Naive B cell (primary cell): ENCODE data around the gene PMM2. TPM values are rescaled to one million over a fixed set of nuclear protein-coding genes. Genes with fewer than 3 reads are reported as not detected.
A peak's percentile ranks its signal among the peaks of the same experiment; 100 is the strongest.
"Not testable (repeated sequence)": the region's sequence is repeated elsewhere in the genome, so short reads cannot be mapped to it uniquely, and the experiment has no call there.

Experiments used
- ATAC-seq, 2 donors: fragments of 150-1000 bp; cut with Tn5 transposase; 2 replicates each; pipeline ENCODE4 v1.10.0; 2021; ENCODE audit warnings: low read depth in 2 of 2, mild to moderate bottlenecking in 2 of 2, moderate library complexity in 2 of 2
- DNase-seq: peaks from one replicate; pipeline ENCODE4 v3.0.0; 2022
- H3K27ac Mint-ChIP-seq, 6 donors: one replicate each; pipeline ENCODE4 v1.8.0; 2020 to 2022; ENCODE audit warnings: mild to moderate bottlenecking in 6 of 6, mixed read lengths in 6 of 6, moderate library complexity in 5 of 6, inconsistent platforms in 2 of 6
- H3K27me3 Mint-ChIP-seq, 3 donors: one replicate each; pipeline ENCODE4 v1.8.0; 2021 to 2022; ENCODE audit warnings: mixed read lengths in 3 of 3, mild to moderate bottlenecking in 1 of 3
- H3K36me3 Mint-ChIP-seq, 2 donors: one replicate each; pipeline ENCODE4 v1.8.0; 2020 to 2022; ENCODE audit warnings: mixed read lengths in 2 of 2, inconsistent platforms in 1 of 2, mild to moderate bottlenecking in 1 of 2
- H3K4me1 Mint-ChIP-seq, 3 donors: one replicate each; pipeline ENCODE4 v1.8.0; 2020 to 2022; ENCODE audit warnings: mixed read lengths in 3 of 3, inconsistent platforms in 1 of 3, mild to moderate bottlenecking in 1 of 3, moderate library complexity in 1 of 3
- H3K4me3 Mint-ChIP-seq, 8 donors: one replicate each; pipeline ENCODE4 v1.8.0; 2020 to 2022; ENCODE audit warnings: mild to moderate bottlenecking in 8 of 8, mixed read lengths in 8 of 8, moderate library complexity in 8 of 8, inconsistent platforms in 2 of 8
- H3K9me3 Mint-ChIP-seq, 7 donors: one replicate each; pipeline ENCODE4 v1.8.0; 2020 to 2022; ENCODE audit warnings: mixed read lengths in 7 of 7, mild to moderate bottlenecking in 5 of 7, inconsistent platforms in 2 of 7, moderate library complexity in 1 of 7
- polyA plus RNA-seq, 6 donors: library from polyadenylated mRNA; unstranded; fragments of 300-500 nt; fragmentation: Illumina TruSeq; gene quantifications; one replicate each; pipeline ENCODE4 v1.2.3, GENCODE V29; 2021; ENCODE audit warnings: low read depth in 6 of 6

PMM2 gene
- polyA plus RNA-seq = 10 to 100 TPM; 19.8 to 33.0 (median 25.1) TPM

DNA sequence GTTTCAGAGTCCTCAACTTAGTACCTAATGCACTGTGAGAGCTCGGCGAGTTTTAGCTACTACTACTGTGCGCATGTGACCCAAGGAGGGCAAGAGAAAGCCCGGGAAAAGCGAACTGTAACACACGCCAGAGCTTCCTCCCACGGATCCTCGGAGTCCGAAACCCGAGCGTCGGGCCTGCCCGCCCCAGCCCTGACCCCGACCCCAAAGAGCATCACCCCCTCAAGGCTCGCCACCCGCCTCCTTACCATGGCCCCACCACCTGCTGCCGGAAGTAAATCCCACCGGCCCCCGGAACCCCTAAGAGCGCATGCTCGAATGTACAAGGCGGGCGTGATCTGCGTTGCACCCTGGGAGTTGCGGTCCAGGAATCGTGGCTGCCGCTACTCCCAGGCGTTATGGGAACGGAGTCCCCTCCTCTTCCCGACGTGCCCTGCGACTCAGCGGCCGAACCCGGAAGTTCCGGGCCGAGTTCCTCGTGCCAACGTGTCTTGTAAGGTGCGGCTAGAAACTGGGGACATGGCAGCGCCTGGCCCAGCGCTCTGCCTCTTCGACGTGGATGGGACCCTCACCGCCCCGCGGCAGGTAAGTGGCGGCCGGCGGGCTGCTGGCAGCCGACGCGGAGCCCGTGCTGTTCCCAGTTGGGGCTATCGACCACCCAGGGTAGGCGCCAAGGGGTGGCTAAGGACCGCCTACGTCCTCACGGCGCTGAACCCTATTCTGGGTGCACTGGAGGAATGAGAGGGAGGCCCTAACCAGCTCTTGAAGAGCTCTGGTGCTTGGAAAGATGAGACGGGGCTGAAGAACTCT is at the start of gene PMM2, which contains the start of gene TMEM186:
PMM2 (plus strand) TSS at position 476 of the 810 bp plus-strand sequence; CDS start at position 520, 44 bp downstream.
TMEM186 (minus strand) TSS at position 276 of the 810 bp plus-strand sequence; CDS start at position 251, 25 bp downstream.
- H3K4me1 Mint-ChIP-seq = peaks cover 25 to 61% (median 27%) of the 10 kb centered on the region in 3 donors
- no peaks in the 10 kb centered on the region for H3K36me3 Mint-ChIP-seq
- peak; percentile 95 to 96 for ATAC-seq
- DNase-seq = peak; percentile 95
- no peaks in the 10 kb centered on the region for H3K9me3 Mint-ChIP-seq
- H3K27ac Mint-ChIP-seq = peak within 1 kb of the TSS; percentile 91 to 98 (median 96)
- peak within 1 kb of the TSS; percentile 93 to 99 (median 98) for H3K4me3 Mint-ChIP-seq
- H3K27me3 Mint-ChIP-seq = no peaks in the 10 kb centered on the region

DNA sequence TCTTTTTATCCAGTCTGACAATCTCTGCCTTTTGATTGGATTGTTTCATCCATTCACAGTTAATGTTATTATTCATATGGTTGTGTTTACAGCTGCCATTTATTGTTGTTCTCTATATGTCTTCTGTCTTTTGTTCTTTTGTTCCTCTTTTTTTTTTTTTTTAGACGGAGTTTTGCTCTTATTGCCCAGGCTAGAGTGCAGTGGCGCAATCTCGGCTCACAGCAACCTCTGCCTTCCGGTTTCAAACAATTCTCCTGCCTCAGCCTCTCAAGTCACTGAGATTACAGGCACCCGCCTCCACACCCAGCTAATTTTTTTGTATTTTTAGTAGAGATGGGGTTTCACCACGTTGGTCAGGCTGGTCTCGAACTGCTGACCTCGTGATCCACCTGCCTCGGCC is 48.7 kb upstream of the PMM2 start:
- not testable (repeated sequence) for H3K9me3 Mint-ChIP-seq, H3K36me3 Mint-ChIP-seq, ATAC-seq, H3K4me1 Mint-ChIP-seq, H3K27me3 Mint-ChIP-seq, H3K4me3 Mint-ChIP-seq, DNase-seq
- H3K27ac Mint-ChIP-seq = peak overlapping the region in 1 of 6 donors; percentile 72

DNA sequence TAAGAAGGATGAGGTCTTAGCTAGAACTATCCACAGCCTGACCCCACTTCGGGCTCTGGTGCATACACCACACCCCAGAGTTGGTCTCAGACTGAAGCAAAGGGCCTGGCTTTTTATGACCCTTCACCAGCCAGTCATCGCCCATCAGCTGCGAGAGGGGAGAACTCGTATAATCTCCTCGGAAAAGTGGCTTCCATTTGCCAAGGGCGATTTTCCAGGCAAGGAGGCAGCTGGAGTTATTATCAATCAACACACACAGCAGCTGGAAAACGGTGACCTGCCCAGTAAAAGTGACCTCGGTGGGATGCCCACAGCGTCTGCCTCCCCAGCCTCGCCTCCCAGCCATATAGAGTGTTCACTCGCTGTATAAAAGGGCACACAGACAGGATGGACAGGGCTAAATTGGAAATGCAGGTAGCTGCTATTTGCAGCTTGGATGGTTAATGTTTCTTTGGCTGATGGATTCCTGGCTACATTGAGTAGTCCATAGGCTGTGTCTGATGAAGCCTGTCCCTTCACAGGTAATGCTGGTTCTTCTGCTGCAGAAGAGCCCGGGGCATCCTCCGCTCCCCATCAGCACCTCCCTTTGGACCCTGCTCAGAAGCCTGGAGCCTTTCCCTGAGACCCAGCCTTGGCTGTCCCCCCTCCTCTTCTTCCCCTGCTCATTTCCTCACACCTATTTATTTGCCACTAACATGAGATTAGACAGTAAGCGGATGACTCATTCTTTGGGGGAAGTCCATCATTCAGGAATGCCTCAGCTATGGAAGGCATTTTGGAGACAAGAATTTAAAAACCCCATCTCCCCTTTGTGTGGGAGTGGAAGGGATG is 45.9 kb upstream of the PMM2 start:
- H3K27ac Mint-ChIP-seq = peak overlapping the region in 1 of 6 donors; percentile 51
- ATAC-seq (no peak), DNase-seq (no peak)
- H3K36me3 Mint-ChIP-seq = peaks cover 0 to 3% of the 10 kb centered on the region in 2 donors
- H3K4me1 Mint-ChIP-seq = no peaks in the 10 kb centered on the region
- H3K9me3 Mint-ChIP-seq = no peaks in the 10 kb centered on the region
- H3K4me3 Mint-ChIP-seq = no peak overlapping the region
- H3K27me3 Mint-ChIP-seq = no peaks in the 10 kb centered on the region

DNA sequence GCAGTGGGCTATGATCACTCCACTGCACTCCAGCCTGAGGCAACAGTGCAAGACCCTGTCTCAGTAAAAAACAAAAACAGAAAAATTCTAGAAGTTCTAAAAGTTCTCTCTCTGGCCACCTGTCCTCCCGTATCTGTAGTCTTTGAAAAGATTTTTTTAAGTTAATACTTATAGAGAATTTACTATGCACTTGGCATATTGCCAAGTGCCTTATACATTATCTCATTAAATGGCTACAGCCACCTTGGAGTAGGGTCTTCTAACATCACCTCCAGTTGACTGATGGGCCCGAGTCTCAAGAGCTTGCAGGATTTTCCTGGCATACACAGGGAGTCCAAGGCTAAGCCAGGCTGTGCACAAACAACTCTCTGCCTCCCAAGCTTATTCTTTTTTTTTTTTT is 44.9 kb upstream of the PMM2 start:
- Mint-ChIP-seq H3K36me3 (peaks cover under 1 to 3% of the 10 kb centered on the region in 2 donors), H3K27me3 (no peaks in the 10 kb centered on the region)
- no peak for ATAC-seq

DNA sequence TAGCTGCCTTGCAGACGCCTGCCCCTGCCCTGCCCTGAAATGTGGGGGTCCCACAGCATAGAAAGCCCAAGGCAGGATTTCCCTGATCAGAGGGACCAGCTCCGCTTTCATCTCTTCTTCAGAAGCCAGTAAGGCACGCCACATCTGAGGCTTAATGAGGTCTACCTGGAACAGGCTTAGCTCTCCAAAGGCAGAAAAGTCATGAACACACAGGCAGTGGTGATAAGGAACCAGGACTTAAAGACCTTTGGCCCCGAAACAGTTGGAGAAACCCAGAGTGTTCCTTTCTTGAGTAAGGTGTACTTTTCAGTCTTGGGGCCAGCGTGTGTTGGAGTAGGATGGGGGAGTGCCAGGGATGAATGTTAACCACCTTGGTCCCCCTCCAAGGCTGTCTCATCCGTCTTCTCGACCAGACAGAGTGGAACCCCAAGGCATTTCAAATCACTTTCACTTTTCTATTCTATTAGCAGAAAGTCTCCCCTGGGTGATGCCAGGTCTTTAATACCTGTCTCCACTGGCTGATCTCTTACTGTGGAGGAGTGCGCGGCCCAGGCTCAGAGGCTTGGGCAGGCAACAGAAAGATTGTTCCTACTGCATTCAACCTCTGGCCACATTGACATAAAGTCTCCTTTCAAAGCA is 44.1 kb upstream of the PMM2 start:
- peaks cover 3 to 9% of the 10 kb centered on the region in 2 donors for H3K36me3 Mint-ChIP-seq
- ATAC-seq = no peak
- no peaks in the 10 kb centered on the region for H3K27me3 Mint-ChIP-seq
- no peak for DNase-seq
- H3K4me3 Mint-ChIP-seq = no peak overlapping the region
- no peak overlapping the region for H3K27ac Mint-ChIP-seq
- H3K9me3 Mint-ChIP-seq = no peaks in the 10 kb centered on the region
- no peaks in the 10 kb centered on the region for H3K4me1 Mint-ChIP-seq

More for the DNA sequence above, 44.9 kb upstream of the PMM2 start:
- DNase-seq = no peak
- Mint-ChIP-seq H3K27ac (no peak overlapping the region), H3K4me1 (no peaks in the 10 kb centered on the region), H3K4me3 (no peak overlapping the region), H3K9me3 (no peaks in the 10 kb centered on the region)

DNA sequence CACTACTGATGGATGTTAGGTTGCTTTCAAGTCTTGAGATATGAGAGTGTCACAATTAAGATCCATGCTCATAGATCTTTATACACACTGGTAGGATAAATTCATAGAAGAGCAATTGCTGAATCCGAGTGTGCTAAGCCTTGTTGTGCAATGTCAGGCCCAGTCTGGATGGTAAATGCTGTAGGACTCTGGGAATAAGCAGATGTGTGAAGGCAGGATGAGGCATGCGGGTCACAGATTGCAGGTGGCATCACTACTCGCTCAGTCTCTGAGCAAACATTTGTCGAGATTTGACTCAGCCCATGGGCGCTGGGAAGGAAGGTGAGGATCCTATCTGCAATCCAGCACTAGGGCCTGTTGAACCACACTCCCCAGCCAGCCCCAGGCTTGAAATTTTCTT is 40.9 kb upstream of the PMM2 start:
- H3K4me1 Mint-ChIP-seq = no peaks in the 10 kb centered on the region
- no peaks in the 10 kb centered on the region for H3K27me3 Mint-ChIP-seq
- no peak for ATAC-seq
- no peaks in the 10 kb centered on the region for H3K9me3 Mint-ChIP-seq
- no peak for DNase-seq
- H3K27ac Mint-ChIP-seq = no peak overlapping the region
- H3K36me3 Mint-ChIP-seq = peaks cover 3 to 19% of the 10 kb centered on the region in 2 donors
- no peak overlapping the region for H3K4me3 Mint-ChIP-seq

DNA sequence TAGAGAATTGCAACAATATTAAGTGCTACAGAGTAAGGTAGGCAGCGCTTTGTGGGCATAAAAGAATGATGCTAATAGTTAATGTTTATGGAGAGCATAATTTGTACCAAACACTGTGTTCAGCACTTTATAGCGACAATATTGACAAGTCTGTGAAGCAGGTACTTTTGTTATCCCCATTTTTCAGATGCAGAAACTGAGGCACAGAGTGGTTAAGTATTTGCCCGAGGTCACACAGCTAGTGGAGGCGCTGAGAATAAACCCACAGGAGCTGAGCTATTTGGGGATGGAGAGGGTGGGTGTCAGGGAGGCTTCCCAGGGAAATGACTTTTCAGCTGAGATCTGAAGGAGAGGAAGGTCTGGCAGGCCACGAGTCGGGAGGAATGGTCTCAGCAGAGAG is 39.6 kb upstream of the PMM2 start:
- Mint-ChIP-seq H3K27ac (no peak overlapping the region), H3K9me3 (no peaks in the 10 kb centered on the region), H3K27me3 (no peaks in the 10 kb centered on the region), H3K4me3 (no peak overlapping the region), H3K4me1 (no peaks in the 10 kb centered on the region), H3K36me3 (peaks cover 3 to 23% of the 10 kb centered on the region in 2 donors)
- no peak for DNase-seq
- ATAC-seq = no peak

DNA sequence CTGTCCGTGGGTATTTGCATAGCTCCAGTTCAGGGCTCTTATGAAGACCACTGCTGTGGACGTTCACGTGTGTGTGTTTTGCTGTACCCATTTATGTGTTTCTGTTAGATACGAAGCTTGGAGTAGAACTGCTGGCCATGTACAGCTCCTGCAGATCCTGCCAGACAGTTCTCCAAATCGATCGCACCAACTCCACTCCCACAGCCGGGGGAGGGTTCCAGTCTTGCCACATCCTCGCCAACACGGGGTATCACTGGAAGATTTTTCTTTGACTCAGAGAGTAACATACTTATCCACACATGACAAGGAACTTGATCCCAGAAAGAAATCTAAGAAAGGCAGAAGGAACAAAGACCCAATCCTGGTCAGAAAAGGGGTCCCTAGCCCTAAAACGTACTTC is 37.6 kb upstream of the PMM2 start:
- Mint-ChIP-seq H3K4me3 (no peak overlapping the region), H3K36me3 (peaks cover 3 to 23% of the 10 kb centered on the region in 2 donors), H3K9me3 (no peaks in the 10 kb centered on the region), H3K4me1 (no peaks in the 10 kb centered on the region), H3K27ac (no peak overlapping the region), H3K27me3 (no peaks in the 10 kb centered on the region)
- ATAC-seq = no peak
- no peak for DNase-seq

DNA sequence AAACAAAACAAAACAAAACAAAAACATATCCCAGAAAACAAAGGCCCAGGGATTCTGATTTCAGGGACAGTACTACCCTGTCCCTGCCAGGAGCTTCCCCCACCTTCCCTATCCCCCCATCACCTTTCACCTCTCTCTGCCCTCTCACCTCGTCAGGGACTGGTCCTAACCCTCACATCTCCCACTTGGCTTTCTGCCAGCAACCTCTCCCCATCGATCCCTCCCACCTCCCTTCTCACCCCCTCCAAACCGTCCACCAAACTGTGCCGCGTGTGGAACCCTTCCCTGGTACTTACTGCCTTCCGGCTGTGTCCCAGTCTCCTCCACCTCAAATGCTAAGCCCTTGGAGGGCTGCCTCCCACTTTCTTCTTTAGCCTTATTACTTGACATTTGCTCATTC is 36.6 kb upstream of the PMM2 start:
- Mint-ChIP-seq H3K27ac (no peak overlapping the region), H3K9me3 (no peaks in the 10 kb centered on the region), H3K36me3 (peaks cover 3 to 23% of the 10 kb centered on the region in 2 donors), H3K4me3 (no peak overlapping the region), H3K27me3 (no peaks in the 10 kb centered on the region), H3K4me1 (no peaks in the 10 kb centered on the region)
- ATAC-seq (no peak), DNase-seq (no peak)

DNA sequence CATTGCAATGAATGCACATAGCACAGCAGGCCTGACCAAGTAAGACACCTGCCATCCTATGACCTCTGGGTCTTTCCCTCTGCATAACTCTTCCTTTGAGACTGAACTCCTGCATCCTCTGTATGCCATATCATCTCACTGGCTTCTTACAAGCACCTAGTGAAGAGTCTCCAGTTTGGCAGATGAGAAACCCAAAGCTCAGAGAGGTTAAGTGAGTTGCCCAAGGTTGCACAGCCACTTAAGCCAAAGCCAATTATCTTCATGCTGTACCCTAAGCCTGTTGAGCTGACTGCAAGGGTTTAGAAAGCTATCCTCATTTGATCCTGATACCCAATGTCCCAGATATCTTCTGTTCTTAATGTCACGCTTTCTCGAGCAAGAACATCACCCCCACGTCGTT is 35.4 kb upstream of the PMM2 start:
- no peaks in the 10 kb centered on the region for H3K27me3 Mint-ChIP-seq
- H3K4me1 Mint-ChIP-seq = no peaks in the 10 kb centered on the region
- ATAC-seq = no peak
- H3K4me3 Mint-ChIP-seq = no peak overlapping the region
- no peaks in the 10 kb centered on the region for H3K9me3 Mint-ChIP-seq
- no peak for DNase-seq
- peaks cover 0 to 23% of the 10 kb centered on the region in 2 donors for H3K36me3 Mint-ChIP-seq
- peak overlapping the region in 2 of 6 donors; percentile 12 to 87 for H3K27ac Mint-ChIP-seq

DNA sequence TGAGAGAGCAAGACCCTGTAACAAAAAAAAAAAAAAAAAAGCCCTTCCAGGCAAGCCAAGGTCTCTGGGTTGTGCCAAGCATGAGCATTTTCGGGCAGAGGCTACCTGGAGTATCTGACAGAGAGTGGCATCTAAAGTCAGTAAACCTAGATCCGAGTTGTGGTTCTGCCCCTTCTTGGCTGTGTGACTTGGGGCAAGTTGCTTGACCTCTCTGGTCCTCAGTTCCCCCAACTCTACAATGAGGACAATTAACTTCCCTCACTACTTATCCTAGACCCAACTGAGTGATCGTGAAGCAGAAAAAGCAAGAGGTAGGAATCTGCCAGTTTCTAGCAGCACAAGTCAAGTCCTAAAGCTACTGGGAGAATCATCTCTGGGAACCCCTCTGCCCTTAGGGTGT is 34.6 kb upstream of the PMM2 start:
- Mint-ChIP-seq H3K36me3 (peaks cover 3 to 19% of the 10 kb centered on the region in 2 donors), H3K9me3 (no peaks in the 10 kb centered on the region), H3K4me3 (peak overlapping the region in 1 of 8 donors; percentile 30), H3K27ac (peak overlapping the region in 1 of 6 donors; percentile 33), H3K27me3 (no peaks in the 10 kb centered on the region), H3K4me1 (no peaks in the 10 kb centered on the region)
- ATAC-seq (no peak), DNase-seq (no peak)

DNA sequence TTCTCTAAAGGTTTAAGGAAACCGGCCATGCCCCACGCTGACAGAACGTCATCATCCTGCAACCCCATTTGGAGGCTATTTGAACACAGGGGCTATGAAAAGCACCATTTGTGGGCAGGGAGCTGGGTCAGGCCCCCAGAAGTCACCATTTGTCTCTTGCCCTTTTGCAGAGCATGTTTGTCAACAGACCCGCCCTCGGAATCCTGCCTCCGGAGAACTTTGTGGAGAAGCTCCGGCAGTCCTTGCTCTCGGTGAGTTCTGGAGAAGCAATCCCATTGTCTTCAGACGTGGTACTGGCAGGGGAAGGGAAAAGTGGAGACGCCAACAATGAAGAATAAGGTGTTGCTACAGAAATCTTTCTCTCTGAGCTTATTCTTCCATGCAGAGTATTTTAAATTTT is 33.7 kb upstream of the PMM2 start:
- H3K4me3 Mint-ChIP-seq = no peak overlapping the region
- H3K36me3 Mint-ChIP-seq = peaks cover 12 to 14% of the 10 kb centered on the region in 2 donors
- no peaks in the 10 kb centered on the region for H3K9me3 Mint-ChIP-seq
- no peaks in the 10 kb centered on the region for H3K27me3 Mint-ChIP-seq
- no peak overlapping the region for H3K27ac Mint-ChIP-seq
- ATAC-seq (no peak), DNase-seq (no peak)
- H3K4me1 Mint-ChIP-seq = no peaks in the 10 kb centered on the region

DNA sequence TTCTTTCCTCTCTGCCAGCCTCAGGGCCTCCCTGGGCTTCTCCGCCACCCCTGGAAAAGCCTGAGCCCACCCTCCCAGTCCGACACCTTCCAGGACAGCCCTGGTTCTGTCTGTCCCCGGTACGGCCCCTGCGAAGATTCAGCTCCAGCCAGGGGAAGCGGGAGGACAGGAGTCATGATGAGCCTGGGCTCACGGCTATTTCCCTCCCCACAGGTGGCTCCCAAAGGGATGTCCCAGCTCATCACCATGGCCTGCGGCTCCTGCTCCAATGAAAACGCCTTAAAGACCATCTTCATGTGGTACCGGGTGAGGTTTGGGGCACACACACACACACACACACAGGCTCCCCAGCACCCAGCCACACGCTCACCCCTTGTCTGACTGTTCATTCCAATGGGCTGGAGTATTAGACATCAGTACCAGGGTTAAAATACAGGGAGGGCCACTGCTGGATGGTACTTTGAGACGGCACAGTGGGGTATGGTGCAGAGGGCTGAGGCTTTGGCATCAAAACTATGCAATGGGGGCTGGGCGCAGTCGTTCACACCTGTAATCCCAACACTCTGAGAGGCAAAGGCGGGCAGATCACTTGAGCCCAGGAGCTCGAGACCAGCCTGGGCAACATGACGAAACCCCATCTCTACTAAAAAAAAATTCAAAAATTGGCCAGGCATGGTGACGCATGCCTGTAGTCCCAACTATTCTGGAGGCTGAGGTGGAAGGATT is 33.0 kb upstream of the PMM2 start:
- ATAC-seq = no peak
- Mint-ChIP-seq H3K27me3 (no peaks in the 10 kb centered on the region), H3K4me1 (no peaks in the 10 kb centered on the region), H3K36me3 (peaks cover 14 to 15% of the 10 kb centered on the region in 2 donors), H3K9me3 (no peaks in the 10 kb centered on the region), H3K4me3 (no peak overlapping the region), H3K27ac (peak overlapping the region in 1 of 6 donors; percentile 55)
- no peak for DNase-seq
